Measurements from ENCODE around the gene TKTL1. TPM values are rescaled to one million over a fixed set of nuclear protein-coding genes. Genes with fewer than 3 reads are reported as not detected.

Gene TKTL1
- total and polyA plus RNA-seq, 2 of the 8 experiments (the other 6 are each of a cell fraction or from before 2014, with no cell fraction given) = 0.05 TPM; not detected in 1

DNA sequence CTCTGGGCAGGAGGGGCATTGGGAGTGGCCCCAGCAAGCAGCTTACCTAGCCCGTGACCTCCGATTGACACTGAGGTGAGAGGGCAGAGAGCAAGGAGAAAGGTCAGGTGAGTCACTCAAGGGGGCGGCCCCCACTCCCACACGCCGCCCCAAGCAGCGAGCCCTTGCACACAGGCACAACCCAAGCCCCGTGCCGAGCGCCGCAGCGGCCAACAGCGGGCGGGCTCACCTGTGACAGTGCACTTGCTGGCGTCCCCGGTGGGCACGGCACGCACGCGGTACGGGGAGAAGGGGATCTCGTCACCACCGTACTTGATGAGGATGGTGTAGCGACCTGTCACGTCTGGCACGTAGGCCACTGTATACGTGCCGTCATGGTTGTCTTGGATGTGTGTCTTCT is 61.6 kb downstream of the TKTL1 start:
- ChIA-PET POLR2A (ENCODE audit: partially characterized antibody) (interaction anchor here (2.2 to 15.6 kb wide), 3 partner anchors 8 to 41 kb away, joined by 12 to 348 read pairs (median 46); partner anchors contain the start of gene RPL10), CTCF (ENCODE audit: partially characterized antibody) (interaction anchor here (0.8 kb wide), 1 partner anchor 16 kb away, joined by 4 read pairs; no protein-coding TSS in a partner anchor)
- Histone ChIP-seq H2BK5ac (ENCODE audit: low read depth, low read length) (no peak overlapping the region), H3K14ac (ENCODE audit: insufficient read length) (no peak overlapping the region), H4K5ac (ENCODE audit: insufficient read length, low read depth, low read length) (no peak overlapping the region), H3K4me3 (ENCODE audit: extremely low read depth in 1 of 4, insufficient read depth in 2 of 4, low read depth in 3 of 4, low read length in 4 of 4) (no peak overlapping the region), H3K9me3 (ENCODE audit: insufficient read depth in 2 of 2, low read depth in 1 of 2, low read length in 1 of 2) (no peaks in the 10 kb centered on the region), H3K56ac (replicated peaks; ENCODE audit: insufficient read length, low read depth, low read length) (no peak overlapping the region), H3K18ac (ENCODE audit: extremely low read depth, low read length) (no peak overlapping the region), H3K23ac (ENCODE audit: insufficient read length) (no peak overlapping the region), H3K36me3 (ENCODE audit: control insufficient read depth in 2 of 4, insufficient read depth in 4 of 4, low read length in 3 of 4) (peaks cover 42 to 97% (median 81%) of the 10 kb centered on the region in 4 experiments; a peak in 7 of 8 replicates), H3K9ac (replicated peaks in 1 of 4; ENCODE audit: extremely low read depth in 1 of 4, low read depth in 3 of 4, low read length in 3 of 4) (no peak overlapping the region), H4K20me1 (replicated peaks in 1 of 2; ENCODE audit: control insufficient read depth in 1 of 2, insufficient read depth in 2 of 2, low read length in 2 of 2) (peaks cover 7 to 49% of the 10 kb centered on the region in 2 experiments), H2AFZ (ENCODE audit: low read length) (no peak overlapping the region), H4K91ac (replicated peaks; ENCODE audit: insufficient read length, low read length) (no peak overlapping the region), H3K23me2 (ENCODE audit: low read depth, low read length) (no peaks in the 10 kb centered on the region), H3K79me1 (ENCODE audit: low read depth, low read length) (no peaks in the 10 kb centered on the region; the same call in 1 of the 2 replicates), H3K4ac (replicated peaks; ENCODE audit: insufficient read length, low read depth, low read length) (no peak overlapping the region), H2BK20ac (ENCODE audit: low read length) (no peak overlapping the region), H3K4me1 (replicated peaks in 1 of 4; ENCODE audit: control insufficient read depth in 3 of 4, insufficient read depth in 4 of 4, low read length in 3 of 4) (no peaks in the 10 kb centered on the region), H4K8ac (ENCODE audit: extremely low read depth, insufficient read depth, low read length) (no peak overlapping the region), H2AK5ac (ENCODE audit: low read depth, low read length) (no peak overlapping the region), H2BK120ac (replicated peaks; ENCODE audit: low read depth, low read length) (no peak overlapping the region), H3K4me2 (ENCODE audit: insufficient read depth in 1 of 2, low read depth in 2 of 2, low read length in 2 of 2) (no peak overlapping the region), H2BK15ac (ENCODE audit: low read length) (no peak overlapping the region), H3K79me2 (ENCODE audit: control insufficient read depth in 1 of 2, insufficient read depth in 2 of 2, low read length in 2 of 2) (peaks cover 0 to 7% of the 10 kb centered on the region in 2 experiments; a peak in 2 of 4 replicates), H2BK12ac (ENCODE audit: low read depth, low read length) (no peak overlapping the region), H3K27me3 (replicated peaks in 1 of 4; ENCODE audit: control insufficient read depth in 3 of 4, extremely low read depth in 1 of 4, insufficient read depth in 3 of 4, low read length in 3 of 4) (no peaks in the 10 kb centered on the region), H3K27ac (ENCODE audit: low read depth, low read length) (no peak overlapping the region)
- FAIRE-seq = no peak
- TF ChIP-seq, protein P1, sequence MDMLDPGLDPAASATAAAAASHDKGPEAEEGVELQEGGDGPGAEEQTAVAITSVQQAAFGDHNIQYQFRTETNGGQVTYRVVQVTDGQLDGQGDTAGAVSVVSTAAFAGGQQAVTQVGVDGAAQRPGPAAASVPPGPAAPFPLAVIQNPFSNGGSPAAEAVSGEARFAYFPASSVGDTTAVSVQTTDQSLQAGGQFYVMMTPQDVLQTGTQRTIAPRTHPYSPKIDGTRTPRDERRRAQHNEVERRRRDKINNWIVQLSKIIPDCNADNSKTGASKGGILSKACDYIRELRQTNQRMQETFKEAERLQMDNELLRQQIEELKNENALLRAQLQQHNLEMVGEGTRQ (IDR thresholded peaks at IDR 0.05; ENCODE audit: low read length) = no peak
- TF ChIP-seq BACH1 (IDR thresholded peaks at IDR 0.05; ENCODE audit: low read length) = no peak
- TF ChIP-seq POLR2A (IDR thresholded peaks at IDR 0.05; ENCODE audit: control extremely low read depth in 1 of 2, low read depth in 2 of 2, low read length in 2 of 2) = peak in 1 of 2 experiments; percentile 37; a peak in 1 of 3 replicates
- TF ChIP-seq POU5F1 (IDR thresholded peaks at IDR 0.05; ENCODE audit: low read depth, low read length) = no peak
- no peak for TF ChIP-seq RFX5 (IDR thresholded peaks at IDR 0.05; ENCODE audit: borderline replicate concordance, low read depth, low read length)
- peak; percentile 76 for TF ChIP-seq POLR2AphosphoS5 (IDR thresholded peaks at IDR 0.05; ENCODE audit: low read depth, low read length)
- no peak for TF ChIP-seq TCF12 (IDR thresholded peaks at IDR 0.05; ENCODE audit: low read depth, low read length)
- TF ChIP-seq RAD21 (IDR thresholded peaks at IDR 0.05 in 1 of 2, conservative IDR thresholded peaks at IDR 0.05 in 1 of 2; ENCODE audit: low read depth in 2 of 2, low read length in 2 of 2) = no peak
- TF ChIP-seq CEBPB (IDR thresholded peaks at IDR 0.05; ENCODE audit: low read depth, low read length) = no peak
- 90% methylated on average over 8 of the region's 27 CpGs; no CpG with 5 or more reads in 1 of the 2 experiments for WGBS, 2 experiments (ENCODE audit: extremely low coverage in 1 of 2, insufficient coverage in 1 of 2, insufficient read length in 1 of 2, insufficient replicate concordance in 2 of 2, low coverage in 1 of 2, low lambda C conversion rate in 2 of 2, missing lambda C conversion rate in 1 of 2)
- no peak for DNase-seq (ENCODE audit: low read depth in 1 of 2, low spot score in 2 of 2)
